A673 (cell line): ENCODE data around the gene CUX1. TPM values are rescaled to one million over a fixed set of nuclear protein-coding genes. Genes with fewer than 3 reads are reported as not detected.

Experiments
- BruUV-seq: library from RNA; stranded (reverse); fragments of 400-500 nt; replicated peaks from 2 replicates; lab custom pipeline; 2021; lab: Mats Ljungman, UMichigan
- CTCF ChIA-PET: fragments of 300-600 bp; sonication (Branson Sonifier 250); formaldehyde crosslinking; loops from one replicate; lab custom pipeline; 2022; ENCODE audit warnings: antibody characterized with exemption; lab: Charles Lee
- POLR2A ChIA-PET: fragments of 300-600 bp; sonication (Branson Sonifier 250); formaldehyde crosslinking; loops from one replicate; lab custom pipeline; 2022; ENCODE audit warnings: antibody characterized with exemption; ENCODE audit not compliant: low non-redundant PET; lab: Charles Lee
- DNase-seq: peaks from one replicate; pipeline ENCODE4 v3.0.0-alpha.2; 2015; ENCODE audit warnings: low spot score
- H3K27ac ChIP-seq: fragments of 200-600 bp; sonication (generic); 2 replicates; pipeline ENCODE4 v1.5.1; 2016; ENCODE audit warnings: mixed run types, low read depth, mild to moderate bottlenecking, mixed read lengths, antibody characterized with exemption, low read length; ENCODE audit not compliant: poor library complexity, severe bottlenecking
- H3K27me3 ChIP-seq: fragments of 200-600 bp; sonication (generic); replicated peaks from 2 replicates; pipeline ENCODE4 v1.6.1; 2017; ENCODE audit warnings: mixed run types, low read depth, mild to moderate bottlenecking, mixed read lengths, antibody characterized with exemption, low read length; ENCODE audit not compliant: insufficient read depth, poor library complexity
- H3K36me3 ChIP-seq: fragments of 200-600 bp; sonication (generic); 2 replicates; pipeline ENCODE4 v1.6.1; 2016; ENCODE audit warnings: mixed run types, mild to moderate bottlenecking, mixed read lengths, antibody characterized with exemption, low read length; ENCODE audit not compliant: insufficient read depth, poor library complexity, severe bottlenecking
- H3K4me1 ChIP-seq: fragments of 200-600 bp; sonication (generic); 2 replicates; pipeline ENCODE4 v1.6.1; 2017; ENCODE audit warnings: mixed run types, mild to moderate bottlenecking, mixed read lengths, antibody characterized with exemption, low read length; ENCODE audit not compliant: insufficient read depth, poor library complexity, severe bottlenecking
- H3K4me3 ChIP-seq: fragments of 200-600 bp; sonication (generic); 2 replicates; pipeline ENCODE4 v1.5.1; 2016; ENCODE audit warnings: low read depth, mixed run types, mild to moderate bottlenecking, mixed read lengths, low read length; ENCODE audit not compliant: poor library complexity, severe bottlenecking
- H3K9me3 ChIP-seq: fragments of 200-600 bp; sonication (generic); 2 replicates; pipeline ENCODE4 v1.6.1; 2016; ENCODE audit warnings: mixed run types, low read depth, mild to moderate bottlenecking, mixed read lengths, antibody characterized with exemption, low read length; ENCODE audit not compliant: poor library complexity, severe bottlenecking
- CTCF ChIP-seq: fragments of 300-800, 200-600 bp; sonication (generic); conservative IDR thresholded peaks from 2 replicates; pipeline ENCODE4 v1.5.1; 2017; ENCODE audit warnings: low read depth, mild to moderate bottlenecking, antibody characterized with exemption, low read length, moderate library complexity, mixed read lengths
- EZH2 ChIP-seq: fragments of 200-600 bp; sonication (generic); IDR thresholded peaks from 2 replicates; pipeline ENCODE4 v1.6.1; 2017; ENCODE audit warnings: borderline replicate concordance, low read depth, mild to moderate bottlenecking, mixed read lengths, antibody characterized with exemption, low read length; ENCODE audit not compliant: poor library complexity, severe bottlenecking
- intact Hi-C: fragments of 100-400 bp; cut with micrococcal nuclease; formaldehyde crosslinking; loops from one replicate; pipeline ENCODE4 v1.10.0; 2022; ENCODE audit not compliant: unreplicated experiment
- total RNA-seq: library from RNA; stranded (reverse); gene quantifications from 2 replicates; pipeline ENCODE4 v1.2.3, GENCODE V29; 2021

Gene CUX1
- total RNA-seq, 1 experiment from 2014 or later, result 49.4 TPM

GRCh38 chr7:101951757-101952156, 134.3 kb downstream of the CUX1 start:
- POLR2A ChIA-PET, result no interaction called here
- BruUV-seq, result no TSS peak
- intact Hi-C loops, result no loop called here

GRCh38 chr7:101952355-101953247, 135.2 kb downstream of the CUX1 start:
- CTCF ChIA-PET, result no interaction called here
- Histone ChIP-seq H3K4me3 (no peak overlapping the region), H3K27ac (peak overlapping the region; percentile 12)

More at GRCh38 chr7:101951757-101952156, 134.3 kb downstream of the CUX1 start:
- H3K4me1 ChIP-seq, result peaks cover 39% of the 10 kb centered on the region
- H3K9me3 ChIP-seq, result no peaks in the 10 kb centered on the region
- CTCF ChIA-PET, result no interaction called here
- no peaks in the 10 kb centered on the region for H3K36me3 ChIP-seq
- no peak overlapping the region for H3K4me3 ChIP-seq
- TF ChIP-seq CTCF, result no peak
- no peak for TF ChIP-seq EZH2
- no peak for DNase-seq
- H3K27me3 ChIP-seq, result no peaks in the 10 kb centered on the region
- no peak overlapping the region for H3K27ac ChIP-seq

GRCh38 chr7:101953248-101953819, 135.9 kb downstream of the CUX1 start:
- Histone ChIP-seq H3K36me3 (no peaks in the 10 kb centered on the region), H3K4me3 (no peak overlapping the region), H3K27ac (peak overlapping the region; percentile 12), H3K9me3 (no peaks in the 10 kb centered on the region), H3K4me1 (peaks cover 29% of the 10 kb centered on the region), H3K27me3 (no peaks in the 10 kb centered on the region)
- BruUV-seq, result TSS peak; percentile 24
- no peak for DNase-seq
- TF ChIP-seq EZH2 (no peak), CTCF (no peak)
- intact Hi-C loops, result no loop called here
- ChIA-PET POLR2A (no interaction called here), CTCF (no interaction called here)

More at GRCh38 chr7:101952355-101953247, 135.2 kb downstream of the CUX1 start:
- intact Hi-C loops, result no loop called here
- Histone ChIP-seq H3K9me3 (no peaks in the 10 kb centered on the region), H3K36me3 (no peaks in the 10 kb centered on the region), H3K27me3 (no peaks in the 10 kb centered on the region), H3K4me1 (peaks cover 34% of the 10 kb centered on the region)
- POLR2A ChIA-PET, result no interaction called here
- TF ChIP-seq EZH2, result no peak
- TF ChIP-seq CTCF, result no peak
- peak; percentile 60 for DNase-seq
- BruUV-seq, result no TSS peak
